ENCODE results near the gene BRI3BP.

DNA sequence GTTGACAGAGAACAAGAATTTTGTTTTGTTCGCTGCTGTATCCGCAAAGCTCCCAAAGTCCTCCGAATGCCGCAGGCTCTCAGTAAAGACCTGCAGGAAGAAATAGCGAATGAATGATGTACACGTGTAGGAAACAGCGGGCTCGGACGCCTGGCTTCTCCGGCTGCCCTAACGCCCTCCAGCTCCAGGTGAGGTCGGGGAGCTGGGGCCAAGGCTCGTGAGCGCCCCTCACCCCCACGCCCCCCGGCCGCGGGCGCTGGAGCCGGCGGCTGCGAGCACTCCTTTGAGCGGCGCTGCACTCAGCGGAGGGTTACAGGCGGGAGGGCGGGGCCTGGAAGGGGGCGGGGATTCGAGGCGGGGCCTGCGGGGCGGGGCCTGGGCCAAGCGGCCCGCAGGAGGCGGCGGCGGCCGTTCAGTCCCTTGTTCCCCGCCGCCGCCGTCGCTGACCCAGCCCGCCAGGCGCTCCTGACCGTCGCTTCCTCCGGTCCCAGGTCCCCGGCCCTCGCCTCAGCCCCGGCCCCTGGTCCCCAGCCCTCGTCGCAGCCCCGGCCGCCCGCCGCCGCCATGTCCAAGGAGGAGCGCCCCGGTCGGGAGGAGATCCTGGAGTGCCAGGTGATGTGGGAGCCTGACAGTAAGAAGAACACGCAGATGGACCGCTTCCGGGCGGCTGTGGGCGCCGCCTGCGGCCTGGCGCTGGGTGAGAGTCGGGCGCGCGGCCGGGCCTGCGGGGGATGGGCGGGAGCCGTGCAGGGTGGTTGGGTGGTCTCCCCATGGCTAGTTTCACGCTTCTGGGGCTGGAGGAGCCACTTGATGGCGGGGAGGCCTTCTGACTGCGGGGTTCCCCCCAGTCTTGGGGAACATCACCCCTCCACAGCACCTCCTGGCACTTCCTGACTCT lies 71.8 kb downstream of the BRI3BP start, which contains the start of gene AACS:
- no peak; the same call in 1 of the 2 replicates for TF ChIP-seq CTCF (conservative IDR thresholded peaks at IDR 0.05)
- peak; percentile 82 for TF ChIP-seq ZFX (IDR thresholded peaks at IDR 0.05)
